ENCODE measurements around the gene MAT2B. TPM values are rescaled to one million over a fixed set of nuclear protein-coding genes. Genes with fewer than 3 reads are reported as not detected.

Gene MAT2B
- polyA plus RNA-seq (ENCODE audit: insufficient read length) = 47.1 TPM

- DNase-seq (ENCODE audit: low read depth) = peak; percentile 76
Observed at GRCh38 chr5:163505368-163506094, at the start of gene MAT2B. MAT2B (plus strand) TSS chr5:163505619; CDS start chr5:163505687, 68 bp downstream.

- DNase-seq (ENCODE audit: low read depth) = no peak
Observed at GRCh38 chr5:163456029-163456589, 49.3 kb upstream of the MAT2B start.

GRCh38 chr5:163456840-163457239 lies 48.6 kb upstream of the MAT2B start:
- DNase-seq (ENCODE audit: low read depth) = no peak

GRCh38 chr5:163458778-163459385 lies 46.5 kb upstream of the MAT2B start:
- no peak for DNase-seq (ENCODE audit: low read depth)

- no peak for DNase-seq (ENCODE audit: low read depth)
Observed at GRCh38 chr5:163459462-163459818, 46.0 kb upstream of the MAT2B start.

- DNase-seq (ENCODE audit: low read depth) = peak; percentile 99
Observed at GRCh38 chr5:163459819-163460561, 45.4 kb upstream of the MAT2B start, which contains the start of gene NUDCD2. NUDCD2 (minus strand) TSS chr5:163460102; CDS start chr5:163460050, 52 bp downstream.

- no peak for DNase-seq (ENCODE audit: low read depth)
Observed at GRCh38 chr5:163460562-163461171, 44.8 kb upstream of the MAT2B start, which contains the start of gene HMMR. HMMR (plus strand) TSS chr5:163460632; CDS start chr5:163460693, 61 bp downstream.

GRCh38 chr5:163463063-163463435 lies 42.4 kb upstream of the MAT2B start:
- DNase-seq (ENCODE audit: low read depth) = no peak

GRCh38 chr5:163467682-163468081 lies 37.7 kb upstream of the MAT2B start:
- no peak for DNase-seq (ENCODE audit: low read depth)

- DNase-seq (ENCODE audit: low read depth) = no peak
Observed at GRCh38 chr5:163473635-163474243, 31.7 kb upstream of the MAT2B start.

GRCh38 chr5:163475411-163475810 lies 30.0 kb upstream of the MAT2B start:
- no peak for DNase-seq (ENCODE audit: low read depth)

- DNase-seq (ENCODE audit: low read depth) = no peak
Observed at GRCh38 chr5:163478126-163478981, 27.1 kb upstream of the MAT2B start.

- no peak for DNase-seq (ENCODE audit: low read depth)
Observed at GRCh38 chr5:163478982-163479271, 26.5 kb upstream of the MAT2B start.

- DNase-seq (ENCODE audit: low read depth) = no peak
Observed at GRCh38 chr5:163489055-163489744, 16.2 kb upstream of the MAT2B start.

GRCh38 chr5:163489745-163490075 lies 15.7 kb upstream of the MAT2B start:
- DNase-seq (ENCODE audit: low read depth) = no peak

- no peak for DNase-seq (ENCODE audit: low read depth)
Observed at GRCh38 chr5:163496286-163496685, 9.1 kb upstream of the MAT2B start.

- no peak for DNase-seq (ENCODE audit: low read depth)
Observed at GRCh38 chr5:163497315-163497714, 8.1 kb upstream of the MAT2B start.

GRCh38 chr5:163498886-163499285 lies 6.5 kb upstream of the MAT2B start:
- no peak for DNase-seq (ENCODE audit: low read depth)

- no peak for DNase-seq (ENCODE audit: low read depth)
Observed at GRCh38 chr5:163502521-163502920, 2.9 kb upstream of the MAT2B start.
